HG03060 (cell line): ENCODE measurements around the gene LDLRAD4.

Experiments used
- ATAC-seq: cut with Tn5 transposase; IDR thresholded peaks from one replicate; pipeline ENCODE4 v1.9.1; 2021; ENCODE audit warnings: low read depth, moderate number of reproducible peaks; ENCODE audit not compliant: unreplicated experiment

The LDLRAD4 gene

GRCh38 chr18:13262839-13263691 lies 44.5 kb downstream of the LDLRAD4 start:
- ATAC-seq, result no peak

- no peak for ATAC-seq
These were observed 45.8 kb downstream of the LDLRAD4 start for GRCh38 chr18:13264091-13265007.

GRCh38 chr18:13265008-13265910 lies 46.7 kb downstream of the LDLRAD4 start:
- no peak for ATAC-seq

GRCh38 chr18:13265911-13266217 lies 47.3 kb downstream of the LDLRAD4 start:
- ATAC-seq, result no peak

- ATAC-seq, result no peak
These were observed 47.9 kb downstream of the LDLRAD4 start for GRCh38 chr18:13266218-13267100.

- no peak for ATAC-seq
These were observed 48.9 kb downstream of the LDLRAD4 start for GRCh38 chr18:13267431-13267873.

- ATAC-seq, result no peak
These were observed 49.8 kb downstream of the LDLRAD4 start for GRCh38 chr18:13268158-13269012.

- ATAC-seq, result no peak
These were observed 50.4 kb downstream of the LDLRAD4 start for GRCh38 chr18:13269013-13269280.

GRCh38 chr18:13269521-13270011 lies 51.0 kb downstream of the LDLRAD4 start:
- no peak for ATAC-seq

- no peak for ATAC-seq
These were observed 51.8 kb downstream of the LDLRAD4 start for GRCh38 chr18:13270279-13270855.

GRCh38 chr18:13271302-13271911 lies 52.8 kb downstream of the LDLRAD4 start:
- ATAC-seq, result no peak

GRCh38 chr18:13272416-13272815 lies 53.9 kb downstream of the LDLRAD4 start:
- ATAC-seq, result no peak

GRCh38 chr18:13273800-13274199 lies 55.2 kb downstream of the LDLRAD4 start:
- no peak for ATAC-seq

GRCh38 chr18:13275075-13275474 lies 56.5 kb downstream of the LDLRAD4 start:
- ATAC-seq, result no peak

GRCh38 chr18:13276530-13277520 lies 58.3 kb downstream of the LDLRAD4 start:
- no peak for ATAC-seq

GRCh38 chr18:13278062-13278630 lies 59.6 kb downstream of the LDLRAD4 start:
- no peak for ATAC-seq
